Measurements from ENCODE around the gene SVIL.

- TF ChIP-seq CTCF (IDR thresholded peaks at IDR 0.05 in 4 of 5, conservative IDR thresholded peaks at IDR 0.05 in 1 of 5) = no peak
- no peak for TF ChIP-seq POLR2A (IDR thresholded peaks at IDR 0.05)
These were observed 23.0 kb upstream of the SVIL start for GRCh38 chr10:29657719-29658274.
